Stimulated activated effector memory CD8-positive, alpha-beta T cell treated with anti-CD3 and anti-CD28 coated beads, Interleukin-12 subunit alpha, Interleukin-12 subunit beta, amount 100 ng/mL, for 72 hours (primary cell): ENCODE results near the gene GALNT18.

Experiments
- ATAC-seq: fragments of 150-1000 bp; cut with Tn5 transposase; 2 replicates; pipeline ENCODE4 v1.10.0; 2021
- DNase-seq, 2 donors: peaks; one replicate each; pipeline ENCODE4 v3.0.0; 2021 to 2022; ENCODE audit warnings: low spot score in 2 of 2
- H3K27ac Mint-ChIP-seq: one replicate; pipeline ENCODE4 v1.8.0; 2022; ENCODE audit warnings: mild to moderate bottlenecking, mixed read lengths
- H3K36me3 Mint-ChIP-seq: one replicate; pipeline ENCODE4 v1.8.0; 2022; ENCODE audit warnings: mild to moderate bottlenecking, mixed read lengths
- H3K4me1 Mint-ChIP-seq: one replicate; pipeline ENCODE4 v1.8.0; 2022; ENCODE audit warnings: mixed read lengths
- H3K4me3 Mint-ChIP-seq: one replicate; pipeline ENCODE4 v1.8.0; 2022; ENCODE audit warnings: mild to moderate bottlenecking, mixed read lengths
- H3K9me3 Mint-ChIP-seq: one replicate; pipeline ENCODE4 v1.8.0; 2022; ENCODE audit warnings: mixed read lengths

GALNT18 gene

DNA sequence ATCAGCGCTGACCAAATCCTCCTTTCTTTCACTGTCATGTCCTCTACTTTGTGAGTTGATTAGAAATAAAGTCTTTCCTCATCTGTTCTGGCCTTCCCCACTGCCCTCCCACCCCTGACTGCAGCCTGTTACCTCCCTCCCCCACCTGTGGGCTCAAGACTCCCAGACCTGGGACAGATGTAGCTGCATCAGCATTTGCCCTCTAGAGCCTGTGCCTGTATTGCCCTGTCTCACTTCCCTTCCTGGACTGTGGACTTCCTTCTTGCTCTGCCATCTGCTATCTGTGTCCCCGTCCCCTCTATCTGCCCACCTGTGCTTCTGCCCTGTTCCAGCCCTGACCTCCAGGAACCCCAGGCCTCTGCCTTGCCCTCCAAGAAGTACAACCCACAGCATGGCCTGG lies 122.5 kb downstream of the GALNT18 start:
- Mint-ChIP-seq H3K4me3 (no peak overlapping the region), H3K27ac (no peak overlapping the region), H3K4me1 (no peaks in the 10 kb centered on the region), H3K36me3 (no peaks in the 10 kb centered on the region), H3K9me3 (no peaks in the 10 kb centered on the region)
- no peak for ATAC-seq
- no peak for DNase-seq

DNA sequence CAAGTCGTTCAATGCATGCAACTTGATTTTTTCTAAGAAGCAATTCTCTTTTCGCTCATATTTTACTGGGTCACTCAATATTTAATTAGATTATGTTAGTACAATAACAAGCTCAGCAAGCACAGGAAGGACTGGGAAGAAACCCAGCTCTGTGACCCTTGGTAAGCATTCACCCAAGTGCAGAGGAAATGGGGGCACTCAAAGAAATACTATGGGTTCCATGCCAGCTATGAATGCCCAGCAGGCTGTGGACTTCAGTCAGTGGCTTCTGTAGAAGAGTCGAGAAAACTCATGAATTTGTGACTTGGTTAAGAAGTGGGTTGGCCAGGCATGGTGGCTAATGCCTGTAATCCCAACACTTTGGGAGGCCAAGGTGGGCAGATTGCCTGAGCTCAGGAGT lies 123.6 kb downstream of the GALNT18 start:
- Mint-ChIP-seq H3K4me3 (no peak overlapping the region), H3K36me3 (no peaks in the 10 kb centered on the region), H3K27ac (no peak overlapping the region), H3K9me3 (no peaks in the 10 kb centered on the region), H3K4me1 (no peaks in the 10 kb centered on the region)
- DNase-seq (no peak), ATAC-seq (no peak)

DNA sequence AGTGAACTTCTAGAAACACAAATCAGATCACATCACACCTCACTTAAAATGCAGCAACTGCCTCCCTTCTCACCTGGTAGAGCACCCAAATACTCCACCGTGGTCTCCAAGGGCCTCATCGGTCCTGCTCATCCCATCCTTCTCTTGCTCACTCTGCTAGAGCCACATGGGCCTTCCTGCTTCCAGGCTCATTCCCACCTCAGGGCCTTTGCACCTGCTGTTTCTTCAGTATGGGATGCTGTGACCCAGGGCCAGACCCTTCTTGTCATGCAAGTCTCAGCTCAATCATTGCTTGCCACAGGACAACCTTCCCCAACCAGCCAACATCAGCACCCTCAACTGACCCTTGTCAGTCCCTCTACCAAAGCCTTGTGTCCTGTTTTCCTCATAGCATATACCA lies 124.9 kb downstream of the GALNT18 start:
- no peak overlapping the region for H3K27ac Mint-ChIP-seq
- no peaks in the 10 kb centered on the region for H3K36me3 Mint-ChIP-seq
- no peaks in the 10 kb centered on the region for H3K4me1 Mint-ChIP-seq
- no peak for DNase-seq
- H3K4me3 Mint-ChIP-seq = no peak overlapping the region
- no peak for ATAC-seq
- H3K9me3 Mint-ChIP-seq = no peaks in the 10 kb centered on the region

DNA sequence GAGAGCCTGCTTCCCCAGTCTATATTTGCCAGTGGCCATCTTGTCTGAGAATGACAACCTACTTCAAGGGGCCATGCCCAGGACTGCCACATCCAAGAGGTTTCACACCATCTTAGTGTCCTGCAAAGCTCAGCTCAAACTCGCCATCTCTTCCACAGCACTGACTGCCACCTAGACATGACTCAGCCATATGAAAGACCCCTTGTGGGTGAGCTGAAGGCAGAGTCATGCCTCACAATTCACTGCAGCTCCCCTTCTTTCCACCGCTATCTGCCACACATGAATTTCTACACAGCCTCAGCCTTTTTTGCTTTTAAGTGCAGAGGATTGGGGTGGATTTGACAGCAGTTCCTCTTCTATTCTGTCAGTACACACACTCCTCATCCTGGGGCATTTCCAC lies 127.5 kb downstream of the GALNT18 start:
- H3K9me3 Mint-ChIP-seq = no peaks in the 10 kb centered on the region
- no peaks in the 10 kb centered on the region for H3K36me3 Mint-ChIP-seq
- H3K4me1 Mint-ChIP-seq = no peaks in the 10 kb centered on the region
- no peak overlapping the region for H3K4me3 Mint-ChIP-seq
- H3K27ac Mint-ChIP-seq = no peak overlapping the region
- DNase-seq (no peak), ATAC-seq (peak; percentile 23)

DNA sequence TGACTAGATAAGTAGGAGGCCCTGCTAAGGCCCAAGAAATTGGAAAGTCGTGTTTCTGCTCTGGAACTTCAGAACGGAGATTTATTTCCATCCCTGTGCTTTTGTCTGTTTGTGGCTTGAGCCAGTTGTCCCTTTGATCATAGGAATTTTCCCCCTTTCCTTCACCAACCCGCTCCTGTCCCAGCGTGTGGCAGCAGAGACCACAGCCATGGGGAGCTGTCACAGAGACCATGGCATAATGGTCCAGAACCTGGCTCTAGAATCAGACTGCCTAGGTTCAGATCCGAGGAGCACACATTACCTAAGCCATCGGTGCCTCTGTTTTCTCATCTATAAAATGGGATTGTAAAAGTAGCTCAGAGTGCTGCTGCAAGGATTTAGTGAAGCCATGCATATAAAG lies 128.1 kb downstream of the GALNT18 start:
- H3K4me3 Mint-ChIP-seq = no peak overlapping the region
- ATAC-seq = no peak
- no peak overlapping the region for H3K27ac Mint-ChIP-seq
- no peak for DNase-seq
- H3K4me1 Mint-ChIP-seq = no peaks in the 10 kb centered on the region
- no peaks in the 10 kb centered on the region for H3K9me3 Mint-ChIP-seq
- H3K36me3 Mint-ChIP-seq = no peaks in the 10 kb centered on the region

DNA sequence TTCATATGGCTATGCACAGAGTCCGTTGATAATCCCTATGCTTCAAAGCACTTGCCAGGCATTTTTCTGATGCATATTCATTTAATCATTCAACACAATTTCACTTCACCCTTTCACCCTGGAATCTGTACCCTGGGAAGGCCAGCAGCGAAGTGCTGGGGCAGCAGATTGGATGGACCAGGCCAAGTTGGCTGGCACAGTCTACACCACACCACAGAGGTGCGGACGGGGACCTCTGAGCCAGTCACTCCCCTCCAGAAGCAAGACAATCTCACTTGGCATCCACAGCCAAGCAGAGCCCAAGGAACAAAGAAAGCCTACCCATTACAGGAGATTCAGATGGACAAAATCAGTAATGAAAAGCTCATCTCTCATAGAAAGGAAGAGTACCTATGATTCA lies 130.2 kb downstream of the GALNT18 start:
- no peak overlapping the region for H3K4me3 Mint-ChIP-seq
- DNase-seq = no peak
- ATAC-seq = no peak
- no peaks in the 10 kb centered on the region for H3K36me3 Mint-ChIP-seq
- H3K27ac Mint-ChIP-seq = no peak overlapping the region
- no peaks in the 10 kb centered on the region for H3K4me1 Mint-ChIP-seq
- no peaks in the 10 kb centered on the region for H3K9me3 Mint-ChIP-seq

DNA sequence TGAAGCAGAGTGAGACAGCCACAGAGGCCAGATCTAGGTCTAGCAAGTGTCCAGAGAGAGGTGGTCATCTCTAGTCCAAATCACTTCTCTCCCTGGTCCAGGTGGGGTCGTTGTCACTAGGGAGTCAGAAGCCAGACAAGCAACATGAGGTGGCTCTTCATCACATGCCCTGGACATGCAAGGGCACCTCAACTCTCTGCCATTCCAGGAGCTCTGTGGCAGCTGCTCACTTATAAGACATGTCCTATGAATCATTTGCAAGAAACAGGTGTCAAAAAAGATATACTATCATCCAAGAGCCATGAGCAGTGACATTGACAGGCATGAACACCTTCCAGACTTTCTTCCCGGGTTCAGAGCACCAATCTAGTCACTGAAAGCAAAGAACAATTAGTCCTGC lies 130.8 kb downstream of the GALNT18 start:
- Mint-ChIP-seq H3K27ac (no peak overlapping the region), H3K4me1 (no peaks in the 10 kb centered on the region), H3K4me3 (no peak overlapping the region), H3K9me3 (no peaks in the 10 kb centered on the region), H3K36me3 (no peaks in the 10 kb centered on the region)
- ATAC-seq (no peak), DNase-seq (no peak)

DNA sequence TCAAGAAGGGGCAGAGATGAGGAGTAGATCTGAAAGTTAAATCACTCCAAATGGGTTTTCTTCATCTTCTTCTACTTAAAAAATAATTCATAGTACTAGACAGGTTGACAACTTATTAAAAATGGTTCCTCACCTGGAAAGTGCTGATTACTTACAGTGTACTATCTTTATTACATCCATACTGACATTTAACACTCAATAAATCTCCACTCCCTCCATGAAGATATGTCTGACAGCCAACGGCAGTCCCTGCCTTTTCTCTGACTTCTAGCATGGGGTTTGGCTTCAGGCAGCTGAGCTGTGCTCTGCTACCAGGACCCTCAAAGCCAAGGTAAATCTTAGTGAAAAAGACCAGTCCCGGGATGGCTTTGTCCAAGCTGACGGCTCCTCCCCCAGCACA lies 135.4 kb downstream of the GALNT18 start:
- DNase-seq = no peak
- no peaks in the 10 kb centered on the region for H3K36me3 Mint-ChIP-seq
- no peaks in the 10 kb centered on the region for H3K9me3 Mint-ChIP-seq
- ATAC-seq = no peak
- H3K4me1 Mint-ChIP-seq = no peaks in the 10 kb centered on the region
- H3K27ac Mint-ChIP-seq = no peak overlapping the region
- no peak overlapping the region for H3K4me3 Mint-ChIP-seq

DNA sequence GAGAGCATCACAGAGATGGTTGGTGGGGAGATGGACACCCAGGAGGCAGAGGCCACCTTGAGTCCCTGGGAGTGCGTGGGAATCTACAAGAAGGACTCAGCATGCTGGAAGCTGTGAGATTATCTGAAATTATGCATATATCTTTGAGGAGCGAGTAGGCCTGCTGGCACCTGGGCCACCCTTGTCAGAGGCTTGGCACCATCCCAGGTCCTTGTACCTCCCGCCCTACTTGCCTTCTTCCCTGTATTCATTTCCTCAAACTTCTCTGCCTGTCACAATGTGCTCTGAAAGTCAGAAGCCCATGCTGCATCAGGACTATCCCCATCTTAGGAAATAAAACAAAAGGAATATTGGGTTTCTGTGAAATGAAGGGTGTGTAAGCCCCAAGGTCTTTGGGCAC lies 135.8 kb downstream of the GALNT18 start:
- no peaks in the 10 kb centered on the region for H3K36me3 Mint-ChIP-seq
- no peaks in the 10 kb centered on the region for H3K4me1 Mint-ChIP-seq
- H3K9me3 Mint-ChIP-seq = no peaks in the 10 kb centered on the region
- H3K27ac Mint-ChIP-seq = no peak overlapping the region
- H3K4me3 Mint-ChIP-seq = no peak overlapping the region
- DNase-seq (no peak), ATAC-seq (no peak)

DNA sequence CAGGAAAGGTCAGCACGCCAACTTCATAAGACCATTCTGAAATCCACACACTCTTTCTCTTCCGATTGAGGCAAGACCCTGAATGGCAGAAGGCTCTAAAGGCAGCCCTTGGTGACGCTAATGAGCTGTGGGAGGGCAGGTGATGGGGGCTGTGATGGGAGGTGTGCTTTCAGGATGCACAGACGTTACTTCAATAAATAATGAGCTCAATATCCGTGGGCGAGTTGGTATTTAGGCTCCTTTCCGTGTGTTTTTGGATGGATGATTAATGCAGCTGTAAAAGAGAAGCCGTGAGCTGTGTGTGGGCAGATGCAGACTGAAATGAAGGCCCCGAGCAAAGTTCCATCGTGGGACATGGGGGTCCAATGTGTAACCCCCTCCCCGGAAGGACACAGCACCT lies 138.2 kb downstream of the GALNT18 start:
- no peak for DNase-seq
- Mint-ChIP-seq H3K9me3 (no peaks in the 10 kb centered on the region), H3K4me1 (no peaks in the 10 kb centered on the region), H3K27ac (no peak overlapping the region), H3K36me3 (no peaks in the 10 kb centered on the region), H3K4me3 (no peak overlapping the region)
- no peak for ATAC-seq

DNA sequence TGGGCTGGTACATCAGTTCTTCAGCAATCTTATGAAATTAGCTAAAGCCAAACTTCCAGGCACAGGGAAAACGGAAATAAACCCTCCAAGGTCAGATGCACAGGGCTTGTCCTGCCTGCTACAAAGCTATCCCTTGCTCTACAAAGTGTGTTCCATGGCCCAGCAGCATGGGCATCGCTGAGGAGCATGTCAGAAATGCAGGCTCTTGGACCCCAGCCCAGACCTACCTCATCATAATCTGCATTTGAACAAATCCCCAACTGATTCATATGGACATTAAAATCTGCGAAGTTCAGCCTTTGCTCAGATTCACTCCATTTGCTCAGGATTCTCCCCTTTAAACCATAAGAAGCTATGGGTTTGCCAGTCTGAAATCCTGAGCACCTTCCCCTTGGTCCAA lies 139.1 kb downstream of the GALNT18 start:
- Mint-ChIP-seq H3K27ac (no peak overlapping the region), H3K4me1 (no peaks in the 10 kb centered on the region), H3K4me3 (no peak overlapping the region), H3K36me3 (no peaks in the 10 kb centered on the region), H3K9me3 (no peaks in the 10 kb centered on the region)
- DNase-seq = no peak
- no peak for ATAC-seq

DNA sequence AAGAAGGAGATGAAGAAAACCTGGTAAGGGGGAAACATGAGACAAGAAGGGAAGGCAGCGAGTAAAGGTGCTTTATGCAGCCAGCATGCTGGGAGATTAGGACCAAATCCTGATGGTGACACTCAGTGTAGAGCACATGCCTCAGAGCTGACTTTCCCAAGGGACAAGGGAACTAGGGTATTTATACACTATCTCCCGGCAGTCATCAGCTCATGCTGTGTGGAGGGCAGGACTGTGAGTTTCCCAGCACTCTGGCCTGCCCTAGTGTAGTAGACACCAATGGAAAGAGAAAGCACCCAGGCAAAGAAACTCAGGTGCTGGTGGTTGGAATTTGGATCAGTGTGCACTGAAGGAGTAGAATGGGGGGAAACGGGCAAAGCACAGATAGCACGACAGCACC lies 140.4 kb downstream of the GALNT18 start:
- DNase-seq (no peak), ATAC-seq (no peak)
- Mint-ChIP-seq H3K4me1 (no peaks in the 10 kb centered on the region), H3K4me3 (no peak overlapping the region), H3K27ac (no peak overlapping the region), H3K9me3 (no peaks in the 10 kb centered on the region), H3K36me3 (no peaks in the 10 kb centered on the region)

DNA sequence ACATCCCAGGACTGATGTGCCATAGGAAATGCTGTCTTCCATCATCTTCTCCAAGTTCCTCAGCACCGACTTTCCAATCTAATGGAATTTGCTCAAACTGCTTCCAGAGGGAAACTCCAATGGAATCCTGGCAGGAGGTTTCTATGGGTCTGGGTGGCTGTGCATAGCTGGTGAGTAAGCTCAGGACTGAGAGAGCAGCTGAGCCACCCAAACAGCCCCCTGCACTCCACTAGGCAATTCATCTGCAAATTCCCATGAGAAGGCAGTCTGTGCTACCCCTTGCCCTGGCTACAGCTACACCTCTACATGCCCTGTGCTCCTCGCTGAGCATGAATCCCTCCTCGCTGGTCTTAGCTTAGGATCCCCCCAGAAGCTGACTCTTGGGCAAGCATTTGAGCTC lies 140.8 kb downstream of the GALNT18 start:
- no peak overlapping the region for H3K4me3 Mint-ChIP-seq
- DNase-seq = no peak
- H3K27ac Mint-ChIP-seq = no peak overlapping the region
- no peaks in the 10 kb centered on the region for H3K9me3 Mint-ChIP-seq
- no peak for ATAC-seq
- no peaks in the 10 kb centered on the region for H3K36me3 Mint-ChIP-seq
- no peaks in the 10 kb centered on the region for H3K4me1 Mint-ChIP-seq

DNA sequence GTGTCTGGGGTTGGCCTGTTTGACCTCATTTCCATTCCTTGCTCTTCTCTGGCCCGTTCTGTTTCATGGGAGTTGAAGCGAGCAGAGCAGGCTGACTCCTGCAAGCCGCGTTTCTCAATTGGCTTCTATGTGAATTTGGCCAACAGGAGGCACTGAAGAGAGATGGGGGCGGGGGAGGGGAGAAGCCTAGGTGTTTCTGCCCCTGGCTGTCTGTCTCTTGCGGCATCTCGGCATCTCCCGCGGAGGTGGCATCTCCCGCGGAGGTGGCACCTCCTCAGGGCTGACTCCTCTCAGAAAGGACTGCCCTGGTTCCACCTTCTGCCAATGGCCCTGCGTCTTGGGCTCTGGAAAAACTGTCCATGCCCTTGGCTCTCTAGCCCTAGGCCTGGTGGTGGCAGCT lies 143.1 kb downstream of the GALNT18 start:
- no peaks in the 10 kb centered on the region for H3K4me1 Mint-ChIP-seq
- ATAC-seq = no peak

DNA sequence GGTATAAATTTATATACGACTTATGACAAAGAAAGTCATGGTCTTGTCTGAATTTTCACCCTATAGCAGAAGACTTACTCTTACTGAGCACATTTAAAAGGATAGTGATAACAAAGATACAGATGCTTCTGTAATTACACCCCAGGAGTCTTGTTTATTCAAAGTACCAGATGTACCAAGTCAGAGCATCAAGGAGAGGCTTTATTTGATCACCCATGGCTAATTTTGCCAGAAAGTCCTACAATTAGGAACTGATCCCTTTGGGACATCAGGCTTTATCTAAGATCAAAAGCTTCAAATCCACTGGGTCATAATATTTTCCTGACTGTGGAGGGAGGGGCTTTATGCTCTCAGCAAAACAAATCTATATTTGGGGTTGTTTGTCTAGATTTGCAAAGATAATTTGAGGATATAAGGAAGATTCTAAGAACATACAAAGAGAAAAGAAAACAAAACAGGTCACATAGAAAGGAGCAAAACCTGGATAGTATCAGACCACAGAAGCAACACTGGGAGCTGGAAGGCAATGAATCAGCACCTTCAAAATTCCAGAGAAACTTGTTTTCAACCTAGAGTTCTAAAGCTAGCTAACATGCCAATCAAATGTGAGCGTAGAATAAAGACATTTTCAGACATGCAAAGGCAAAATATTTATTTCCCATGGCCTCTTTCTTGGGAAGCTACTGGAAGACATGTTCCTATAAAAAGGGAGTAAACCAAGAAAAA lies 143.9 kb downstream of the GALNT18 start:
- H3K4me1 Mint-ChIP-seq = no peaks in the 10 kb centered on the region
- H3K27ac Mint-ChIP-seq = no peak overlapping the region
- H3K36me3 Mint-ChIP-seq = no peaks in the 10 kb centered on the region

More for the DNA sequence above, 143.1 kb downstream of the GALNT18 start:
- Mint-ChIP-seq H3K27ac (no peak overlapping the region), H3K9me3 (no peaks in the 10 kb centered on the region), H3K36me3 (no peaks in the 10 kb centered on the region), H3K4me3 (no peak overlapping the region)
- no peak for DNase-seq

DNA sequence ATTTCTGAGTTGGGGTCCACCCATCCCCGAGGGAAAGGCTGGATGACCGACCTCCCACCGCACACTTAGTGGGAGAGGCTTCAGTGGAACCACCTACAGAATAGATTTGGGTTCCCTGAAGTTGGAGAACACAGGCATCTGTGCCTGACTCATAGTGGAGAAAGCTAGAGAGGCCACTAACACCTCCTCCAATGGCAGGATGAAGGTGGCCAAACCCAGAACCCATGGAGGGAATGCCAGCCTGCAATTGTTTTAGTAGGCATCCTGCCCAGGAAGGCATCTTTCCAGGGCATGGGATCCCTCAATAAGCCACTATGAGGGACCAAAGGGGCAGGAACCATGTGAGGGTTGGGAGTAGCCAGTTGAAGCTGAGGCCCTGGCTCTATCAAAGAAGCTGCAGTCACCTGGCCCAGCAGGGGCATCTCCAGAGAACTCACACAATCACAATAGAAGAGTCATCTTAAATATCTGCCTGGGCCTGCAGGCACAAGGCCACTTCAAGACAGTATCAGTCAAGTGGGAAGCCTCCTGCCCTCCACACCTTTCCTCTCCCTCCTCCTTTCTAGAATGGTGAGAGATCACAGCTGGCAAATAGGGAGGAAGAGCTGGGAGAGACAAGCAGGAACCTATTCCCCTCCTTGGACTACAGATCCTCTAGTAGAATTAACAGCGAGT lies 144.7 kb downstream of the GALNT18 start:
- no peak for DNase-seq
- Mint-ChIP-seq H3K27ac (no peak overlapping the region), H3K9me3 (no peaks in the 10 kb centered on the region), H3K4me1 (no peaks in the 10 kb centered on the region), H3K36me3 (no peaks in the 10 kb centered on the region), H3K4me3 (no peak overlapping the region)
- no peak for ATAC-seq

More for the DNA sequence above, 143.9 kb downstream of the GALNT18 start:
- no peak for DNase-seq
- Mint-ChIP-seq H3K4me3 (no peak overlapping the region), H3K9me3 (no peaks in the 10 kb centered on the region)
- ATAC-seq = no peak
